Measurements from ENCODE around the gene LIMS1.

The LIMS1 gene

GRCh38 chr2:108612514-108613183 lies 78.4 kb downstream of the LIMS1 start:
- DNase-seq (ENCODE audit: insufficient read length) = peak; percentile 61
- FAIRE-seq = peak; percentile 96
- no peak for TF ChIP-seq POLR2AphosphoS5 (IDR thresholded peaks at IDR 0.05; ENCODE audit: low read depth, low read length)
- TF ChIP-seq POLR2A (IDR thresholded peaks at IDR 0.05; ENCODE audit: low read depth, low read length) = no peak
- TF ChIP-seq TAF1 (IDR thresholded peaks at IDR 0.05; ENCODE audit: borderline replicate concordance, low read depth, low read length) = no peak

DNA sequence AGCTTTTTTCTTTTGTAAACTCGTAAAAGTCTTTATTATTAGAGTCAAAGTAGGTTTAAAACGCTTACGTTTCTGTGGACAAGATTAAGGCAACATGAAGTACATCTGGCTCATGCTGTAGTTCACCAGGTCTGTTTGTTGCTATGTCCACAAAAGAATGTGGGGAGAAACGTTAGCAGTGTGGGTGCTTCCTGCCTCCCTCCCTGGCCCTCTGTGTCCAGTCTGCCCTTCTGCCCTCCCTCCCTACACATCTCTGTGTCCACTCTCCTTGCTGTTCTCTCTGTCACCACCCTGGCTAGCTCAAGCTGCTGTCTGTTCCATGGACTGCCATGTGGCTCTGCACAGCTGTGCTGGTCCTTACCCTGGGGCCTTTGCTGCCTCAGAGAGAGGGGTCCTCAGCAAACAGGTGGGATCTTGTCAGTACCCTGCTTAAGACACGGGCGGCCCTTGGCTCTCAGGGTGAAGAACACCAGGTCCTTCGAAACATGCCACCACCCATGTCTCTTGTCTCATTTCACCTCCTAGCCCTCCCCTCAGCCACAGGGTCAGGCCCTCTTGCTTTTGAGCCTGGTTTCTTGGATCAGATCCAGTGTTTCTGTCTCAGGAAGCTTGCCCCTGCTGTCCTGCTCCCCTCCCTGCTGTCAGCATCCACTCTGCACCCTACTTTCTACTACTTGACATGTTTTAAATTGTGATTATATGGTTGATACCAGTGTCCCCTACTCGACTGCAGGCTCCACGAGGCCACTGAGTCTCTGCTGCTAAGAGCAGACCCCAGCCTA lies 79.2 kb downstream of the LIMS1 start:
- peak; percentile 60 for FAIRE-seq
- TF ChIP-seq POLR2AphosphoS5 (IDR thresholded peaks at IDR 0.05; ENCODE audit: low read depth, low read length) = no peak
- no peak for TF ChIP-seq TAF1 (IDR thresholded peaks at IDR 0.05; ENCODE audit: borderline replicate concordance, low read depth, low read length)
- no peak for TF ChIP-seq POLR2A (IDR thresholded peaks at IDR 0.05; ENCODE audit: low read depth, low read length)
- no peak for DNase-seq (ENCODE audit: insufficient read length)

DNA sequence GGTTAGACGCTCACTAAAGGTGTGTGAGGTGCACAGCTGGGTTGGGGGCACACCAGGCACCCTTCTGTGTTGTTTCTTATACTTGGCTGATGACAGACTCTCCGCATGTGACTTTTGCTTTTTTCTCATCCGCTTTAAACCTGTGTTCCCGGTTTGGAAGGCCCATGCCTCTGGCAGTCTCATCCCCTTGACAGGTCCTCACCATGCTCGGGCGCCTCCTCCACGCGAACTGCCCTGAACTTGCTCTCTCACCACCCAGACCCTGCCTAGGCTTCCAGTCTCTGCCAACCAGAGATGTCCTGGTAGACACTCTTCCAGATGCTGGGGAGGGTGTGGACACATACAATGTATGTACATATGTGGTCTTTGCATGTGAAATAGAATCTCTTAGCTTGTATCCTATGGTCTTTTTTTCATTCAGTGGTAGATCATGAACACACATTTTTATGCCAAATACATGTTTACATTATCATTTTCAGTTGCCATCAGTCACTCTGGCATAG lies 79.8 kb downstream of the LIMS1 start:
- FAIRE-seq = no peak
- DNase-seq (ENCODE audit: insufficient read length) = no peak
- TF ChIP-seq TAF1 (IDR thresholded peaks at IDR 0.05; ENCODE audit: borderline replicate concordance, low read depth, low read length) = no peak
- no peak for TF ChIP-seq POLR2AphosphoS5 (IDR thresholded peaks at IDR 0.05; ENCODE audit: low read depth, low read length)
- no peak for TF ChIP-seq POLR2A (IDR thresholded peaks at IDR 0.05; ENCODE audit: low read depth, low read length)

DNA sequence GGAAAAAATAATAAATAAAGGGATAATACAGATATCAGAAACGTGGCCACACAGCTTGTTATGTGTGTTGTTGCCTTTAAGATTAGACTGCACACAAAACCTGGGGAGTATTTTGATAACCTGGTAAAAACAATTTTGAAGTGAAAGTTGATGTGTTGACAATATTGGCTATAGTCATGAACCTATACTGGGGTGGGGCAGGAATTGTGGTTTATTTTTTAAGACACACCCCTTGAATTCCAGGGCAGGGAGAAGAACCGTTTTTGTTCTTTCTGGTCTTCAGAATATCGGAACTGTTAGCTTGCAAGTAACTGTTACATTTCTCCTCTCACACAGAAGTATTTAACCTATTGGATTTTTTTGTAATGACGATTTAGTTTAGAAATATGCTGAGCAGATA lies 80.4 kb downstream of the LIMS1 start:
- DNase-seq (ENCODE audit: insufficient read length) (no peak), FAIRE-seq (no peak)
- no peak for TF ChIP-seq POLR2A (IDR thresholded peaks at IDR 0.05; ENCODE audit: low read depth, low read length)

- TF ChIP-seq POLR2A (IDR thresholded peaks at IDR 0.05; ENCODE audit: low read depth, low read length) (no peak), POLR2AphosphoS5 (IDR thresholded peaks at IDR 0.05; ENCODE audit: low read depth, low read length) (no peak), TAF1 (IDR thresholded peaks at IDR 0.05; ENCODE audit: borderline replicate concordance, low read depth, low read length) (no peak)
- FAIRE-seq (peak; percentile 33), DNase-seq (ENCODE audit: insufficient read length) (no peak)
These were observed 81.3 kb downstream of the LIMS1 start for GRCh38 chr2:108615480-108616090.

DNA sequence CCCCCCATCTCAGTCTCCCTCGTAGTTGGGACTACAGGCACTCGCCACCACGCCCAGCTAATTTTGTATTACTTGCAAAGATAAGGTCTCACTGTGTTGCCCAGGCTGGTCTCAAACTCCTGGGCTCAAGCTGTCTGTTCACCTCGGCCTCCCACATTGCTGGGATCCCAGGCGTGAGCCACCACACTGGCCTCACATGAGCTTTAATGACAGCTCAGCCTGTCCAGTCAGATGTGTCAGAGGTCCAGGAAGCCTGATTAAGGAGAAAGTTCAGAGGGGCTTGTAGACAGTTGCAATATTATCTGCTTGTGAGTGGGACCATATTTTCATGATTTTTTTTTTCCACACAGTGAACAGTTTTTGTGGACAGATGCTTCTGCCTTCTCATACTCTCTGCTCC lies 82.0 kb downstream of the LIMS1 start:
- no peak for DNase-seq (ENCODE audit: insufficient read length)
- FAIRE-seq = no peak

GRCh38 chr2:108616751-108617161 lies 82.5 kb downstream of the LIMS1 start:
- TF ChIP-seq TAF1 (IDR thresholded peaks at IDR 0.05; ENCODE audit: borderline replicate concordance, low read depth, low read length) (no peak), POLR2AphosphoS5 (IDR thresholded peaks at IDR 0.05; ENCODE audit: low read depth, low read length) (no peak), POLR2A (IDR thresholded peaks at IDR 0.05; ENCODE audit: low read depth, low read length) (no peak)
- DNase-seq (ENCODE audit: insufficient read length) (no peak), FAIRE-seq (no peak)

More for the DNA sequence above, 82.0 kb downstream of the LIMS1 start:
- TF ChIP-seq POLR2AphosphoS5 (IDR thresholded peaks at IDR 0.05; ENCODE audit: low read depth, low read length) (no peak), POLR2A (IDR thresholded peaks at IDR 0.05; ENCODE audit: low read depth, low read length) (no peak), TAF1 (IDR thresholded peaks at IDR 0.05; ENCODE audit: borderline replicate concordance, low read depth, low read length) (no peak)

DNA sequence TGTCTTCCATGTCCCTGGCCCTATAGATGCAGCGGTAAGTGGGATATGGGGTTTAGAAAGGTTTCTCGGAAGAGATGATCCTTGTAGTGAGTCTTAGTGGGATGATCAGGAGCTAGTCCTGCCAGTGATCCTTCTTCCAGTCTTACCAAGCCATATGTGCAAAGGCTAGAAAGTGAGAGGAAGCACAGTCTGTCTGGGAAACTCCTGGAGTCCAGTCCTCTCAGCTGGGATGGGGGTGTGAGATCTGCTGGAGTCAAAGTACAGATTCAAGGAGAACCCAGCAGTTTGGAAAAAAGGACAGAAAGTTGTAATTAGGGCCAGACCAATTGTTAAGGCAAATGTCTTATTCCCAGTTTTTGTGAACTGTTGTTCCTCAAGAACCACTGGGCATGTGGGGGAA lies 83.3 kb downstream of the LIMS1 start:
- FAIRE-seq (no peak), DNase-seq (ENCODE audit: insufficient read length) (no peak)

GRCh38 chr2:108619925-108620620 lies 85.8 kb downstream of the LIMS1 start:
- no peak for FAIRE-seq
- TF ChIP-seq POLR2A (IDR thresholded peaks at IDR 0.05; ENCODE audit: low read depth, low read length) (no peak), POLR2AphosphoS5 (IDR thresholded peaks at IDR 0.05; ENCODE audit: low read depth, low read length) (no peak), TAF1 (IDR thresholded peaks at IDR 0.05; ENCODE audit: borderline replicate concordance, low read depth, low read length) (no peak)
- no peak for DNase-seq (ENCODE audit: insufficient read length)

More for the DNA sequence above, 83.3 kb downstream of the LIMS1 start:
- TF ChIP-seq POLR2AphosphoS5 (IDR thresholded peaks at IDR 0.05; ENCODE audit: low read depth, low read length) (no peak), TAF1 (IDR thresholded peaks at IDR 0.05; ENCODE audit: borderline replicate concordance, low read depth, low read length) (no peak), POLR2A (IDR thresholded peaks at IDR 0.05; ENCODE audit: low read depth, low read length) (no peak)

DNA sequence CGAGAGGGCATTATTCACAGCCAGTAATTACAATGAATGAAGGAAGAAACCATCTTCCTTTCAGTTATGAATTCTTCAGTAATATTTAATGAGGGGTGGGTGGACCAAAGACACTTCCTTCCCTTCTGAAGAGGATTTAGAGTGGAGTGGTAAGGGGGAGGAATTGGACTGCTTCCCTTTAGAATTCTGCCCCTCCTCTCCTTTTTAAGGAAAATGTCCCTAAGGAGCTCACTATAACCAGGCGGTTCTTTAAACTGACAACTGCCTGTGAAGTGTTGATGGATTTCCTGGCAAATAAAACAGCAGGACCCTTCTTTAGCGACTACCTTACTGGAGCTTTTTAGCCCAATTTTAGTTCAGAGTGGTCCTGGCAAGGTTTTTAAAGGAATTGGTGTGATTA lies 86.4 kb downstream of the LIMS1 start:
- DNase-seq (ENCODE audit: insufficient read length) (no peak), FAIRE-seq (no peak)
- TF ChIP-seq TAF1 (IDR thresholded peaks at IDR 0.05; ENCODE audit: borderline replicate concordance, low read depth, low read length) (no peak), POLR2AphosphoS5 (IDR thresholded peaks at IDR 0.05; ENCODE audit: low read depth, low read length) (no peak), POLR2A (IDR thresholded peaks at IDR 0.05; ENCODE audit: low read depth, low read length) (no peak)

DNA sequence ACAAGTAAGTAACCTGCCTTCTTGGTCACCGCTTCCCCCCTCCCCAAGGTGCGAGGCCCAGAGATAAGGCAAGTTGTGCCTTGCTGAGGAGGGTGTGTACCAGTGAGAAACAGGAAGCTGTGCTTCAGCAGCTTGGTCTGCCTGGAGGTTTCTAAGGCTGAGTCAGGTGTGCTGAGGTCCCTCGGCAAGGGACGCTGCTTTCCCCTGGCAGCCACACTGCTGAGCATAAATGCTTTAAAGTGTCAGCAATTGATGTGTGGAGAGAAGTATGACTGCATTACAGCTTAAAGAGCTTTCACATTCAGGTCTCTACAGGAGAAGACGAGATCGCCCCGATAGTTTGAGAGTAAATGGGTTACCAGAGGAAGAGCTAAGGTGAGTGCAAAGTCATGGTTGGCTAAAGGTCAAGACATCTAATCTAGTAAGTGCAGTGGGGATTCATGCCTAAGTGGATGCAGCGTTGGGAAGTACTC lies 86.9 kb downstream of the LIMS1 start:
- DNase-seq (ENCODE audit: insufficient read length) (no peak), FAIRE-seq (peak; percentile 94)
- no peak for TF ChIP-seq POLR2AphosphoS5 (IDR thresholded peaks at IDR 0.05; ENCODE audit: low read depth, low read length)
- no peak for TF ChIP-seq TAF1 (IDR thresholded peaks at IDR 0.05; ENCODE audit: borderline replicate concordance, low read depth, low read length)
- no peak for TF ChIP-seq POLR2A (IDR thresholded peaks at IDR 0.05; ENCODE audit: low read depth, low read length)

Data from GM12892 (cell line).